ENCODE data around the gene DGKB. TPM values are rescaled to one million over a fixed set of nuclear protein-coding genes. Genes with fewer than 3 reads are reported as not detected.

Gene DGKB
- total and polyA plus RNA-seq, 9 donors: under 0.01 to 1.3 (median 0.28) TPM; not detected in 2

DNA sequence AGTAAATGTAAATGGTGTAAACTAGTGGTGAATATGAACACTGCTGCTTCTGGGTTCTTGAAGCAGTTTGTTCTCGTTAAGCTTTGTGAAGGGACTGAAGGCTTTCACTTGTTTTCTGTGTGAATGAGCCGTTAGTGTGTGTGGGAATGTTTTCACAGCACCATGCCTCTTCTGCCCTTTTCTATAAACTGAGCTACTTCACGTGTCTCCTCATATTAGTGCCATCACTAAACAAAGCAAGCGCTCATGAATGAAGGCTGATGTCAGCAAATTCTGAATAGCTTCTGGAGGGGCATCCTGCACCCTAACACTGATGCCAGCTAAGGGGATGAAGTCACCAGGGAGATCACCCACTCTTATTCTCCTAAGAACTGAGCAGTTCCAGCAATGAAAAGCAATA, 707.5 kb downstream of the DGKB start:
- H3K27me3 ChIP-seq: no peaks in the 10 kb centered on the region
- TF ChIP-seq EP300 (IDR thresholded peaks at IDR 0.05) (no peak), POLR2A (IDR thresholded peaks at IDR 0.05) (no peak)
- TF ChIP-seq, protein P1, sequence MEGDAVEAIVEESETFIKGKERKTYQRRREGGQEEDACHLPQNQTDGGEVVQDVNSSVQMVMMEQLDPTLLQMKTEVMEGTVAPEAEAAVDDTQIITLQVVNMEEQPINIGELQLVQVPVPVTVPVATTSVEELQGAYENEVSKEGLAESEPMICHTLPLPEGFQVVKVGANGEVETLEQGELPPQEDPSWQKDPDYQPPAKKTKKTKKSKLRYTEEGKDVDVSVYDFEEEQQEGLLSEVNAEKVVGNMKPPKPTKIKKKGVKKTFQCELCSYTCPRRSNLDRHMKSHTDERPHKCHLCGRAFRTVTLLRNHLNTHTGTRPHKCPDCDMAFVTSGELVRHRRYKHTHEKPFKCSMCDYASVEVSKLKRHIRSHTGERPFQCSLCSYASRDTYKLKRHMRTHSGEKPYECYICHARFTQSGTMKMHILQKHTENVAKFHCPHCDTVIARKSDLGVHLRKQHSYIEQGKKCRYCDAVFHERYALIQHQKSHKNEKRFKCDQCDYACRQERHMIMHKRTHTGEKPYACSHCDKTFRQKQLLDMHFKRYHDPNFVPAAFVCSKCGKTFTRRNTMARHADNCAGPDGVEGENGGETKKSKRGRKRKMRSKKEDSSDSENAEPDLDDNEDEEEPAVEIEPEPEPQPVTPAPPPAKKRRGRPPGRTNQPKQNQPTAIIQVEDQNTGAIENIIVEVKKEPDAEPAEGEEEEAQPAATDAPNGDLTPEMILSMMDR (IDR thresholded peaks at IDR 0.05): no peak
- H3K27ac ChIP-seq: no peak overlapping the region
- intact Hi-C loops (cut with DNase I): no loop called here
- no peak overlapping the region for H3K4me3 ChIP-seq
- DNase-seq: no peak
- WGBS, 3 donors: 74 to 88% (median 75%) methylated on average over 4 of the region's 4 CpGs
- no peaks in the 10 kb centered on the region for H3K36me3 ChIP-seq
- H3K9me3 ChIP-seq: no peaks in the 10 kb centered on the region
- H3K4me1 ChIP-seq (ENCODE audit: insufficient read depth): no peaks in the 10 kb centered on the region

DNA sequence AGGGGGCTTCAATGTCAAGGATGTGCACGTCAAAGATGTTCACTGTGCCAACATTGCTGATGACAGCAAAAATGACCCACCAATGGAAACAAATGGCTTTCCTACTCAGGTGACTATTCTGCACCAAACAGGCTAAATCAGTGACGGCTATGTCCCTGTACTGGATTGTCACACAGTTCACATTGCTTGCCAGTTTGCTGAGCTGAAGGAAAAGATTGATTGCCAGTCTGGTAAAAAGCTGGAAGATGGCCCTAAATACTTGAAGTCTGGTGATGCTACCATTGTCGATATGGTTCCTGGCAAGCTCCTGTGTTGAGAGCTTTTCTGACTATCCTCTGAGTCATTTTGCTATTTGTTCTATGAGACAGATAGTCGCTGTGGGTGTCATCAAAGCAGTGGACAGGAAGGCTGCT, 710.9 kb downstream of the DGKB start:
- WGBS, 3 donors: 88 to 93% (median 90%) methylated on average over 4 of the region's 4 CpGs
- H3K36me3 ChIP-seq: no peaks in the 10 kb centered on the region
- H3K27me3 ChIP-seq: no peaks in the 10 kb centered on the region
- no peak overlapping the region for H3K4me3 ChIP-seq
- no peaks in the 10 kb centered on the region for H3K4me1 ChIP-seq (ENCODE audit: insufficient read depth)
- no peaks in the 10 kb centered on the region for H3K9me3 ChIP-seq
- no peak for DNase-seq
- no peak for TF ChIP-seq EP300 (IDR thresholded peaks at IDR 0.05)
- TF ChIP-seq POLR2A (IDR thresholded peaks at IDR 0.05): no peak
- no peak overlapping the region for H3K27ac ChIP-seq
- intact Hi-C loops (cut with DNase I): no loop called here

DNA sequence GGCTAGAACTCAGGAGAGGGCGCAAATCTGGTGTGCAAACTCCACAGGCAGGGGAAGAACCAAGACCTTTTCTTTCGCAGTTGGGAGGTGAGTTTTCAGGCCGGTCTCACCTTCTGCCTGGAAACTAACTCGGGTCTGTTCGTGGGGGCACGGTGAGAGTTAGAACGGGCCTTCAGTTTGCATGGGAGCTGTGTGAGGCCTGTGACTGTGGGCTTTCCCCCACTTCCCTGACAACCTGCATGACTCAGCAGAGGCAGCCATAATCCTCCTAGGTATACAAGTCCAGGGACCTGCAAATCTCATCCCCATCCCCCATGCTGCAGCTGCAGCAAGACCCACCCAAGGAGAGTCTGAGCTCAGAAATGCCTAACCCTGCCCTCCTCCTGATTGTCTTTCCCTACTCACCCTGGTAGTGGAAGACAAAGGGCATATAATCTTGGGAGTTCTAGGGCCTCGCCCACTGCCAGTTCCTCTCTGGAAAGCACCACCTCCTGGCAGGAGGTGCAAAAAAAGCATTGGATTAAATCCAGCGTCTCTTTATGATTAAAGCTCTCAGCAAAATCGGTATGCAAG, 718.2 kb downstream of the DGKB start:
- WGBS, 3 donors: 89 to 94% (median 92%) methylated on average over 10 of the region's 10 CpGs
- intact Hi-C loops (cut with DNase I): no loop called here
- no peak for TF ChIP-seq POLR2A (IDR thresholded peaks at IDR 0.05)
- TF ChIP-seq EP300 (IDR thresholded peaks at IDR 0.05): no peak
- TF ChIP-seq, protein P1 (IDR thresholded peaks at IDR 0.05): no peak
- no peaks in the 10 kb centered on the region for H3K36me3 ChIP-seq
- no peaks in the 10 kb centered on the region for H3K4me1 ChIP-seq (ENCODE audit: insufficient read depth)
- H3K27ac ChIP-seq: no peak overlapping the region
- no peaks in the 10 kb centered on the region for H3K27me3 ChIP-seq
- H3K9me3 ChIP-seq: no peaks in the 10 kb centered on the region
- no peak for DNase-seq
- H3K4me3 ChIP-seq: no peak overlapping the region

DNA sequence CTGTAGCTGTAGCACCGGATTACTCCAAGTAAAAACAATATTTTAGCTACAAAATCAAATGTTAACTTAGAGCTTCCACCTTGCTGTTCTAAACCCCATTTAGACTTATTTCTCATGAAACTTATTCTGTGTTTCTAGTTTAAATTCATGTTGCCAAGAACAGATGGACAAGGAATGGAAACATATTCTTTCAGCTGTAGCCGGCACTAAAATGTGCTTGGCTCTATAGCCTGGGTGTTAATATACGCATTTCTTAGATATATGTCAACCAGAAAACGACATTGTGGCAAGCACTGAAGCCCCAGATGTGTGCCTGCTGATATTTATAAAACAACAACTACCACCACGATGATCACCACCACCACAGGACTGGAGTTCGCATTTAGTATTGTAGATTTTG, 722.8 kb downstream of the DGKB start:
- no peak overlapping the region for H3K4me3 ChIP-seq
- no peaks in the 10 kb centered on the region for H3K27me3 ChIP-seq
- no peak for DNase-seq
- WGBS, 3 donors: 44 to 72% (median 48%) methylated on average over 6 of the region's 6 CpGs
- H3K4me1 ChIP-seq (ENCODE audit: insufficient read depth): no peaks in the 10 kb centered on the region
- no peak for TF ChIP-seq POLR2A (IDR thresholded peaks at IDR 0.05)
- TF ChIP-seq, protein P1 (IDR thresholded peaks at IDR 0.05): no peak
- no peak for TF ChIP-seq EP300 (IDR thresholded peaks at IDR 0.05)
- intact Hi-C loops (cut with DNase I): no loop called here
- H3K27ac ChIP-seq: no peak overlapping the region
- H3K36me3 ChIP-seq: no peaks in the 10 kb centered on the region
- no peaks in the 10 kb centered on the region for H3K9me3 ChIP-seq

DNA sequence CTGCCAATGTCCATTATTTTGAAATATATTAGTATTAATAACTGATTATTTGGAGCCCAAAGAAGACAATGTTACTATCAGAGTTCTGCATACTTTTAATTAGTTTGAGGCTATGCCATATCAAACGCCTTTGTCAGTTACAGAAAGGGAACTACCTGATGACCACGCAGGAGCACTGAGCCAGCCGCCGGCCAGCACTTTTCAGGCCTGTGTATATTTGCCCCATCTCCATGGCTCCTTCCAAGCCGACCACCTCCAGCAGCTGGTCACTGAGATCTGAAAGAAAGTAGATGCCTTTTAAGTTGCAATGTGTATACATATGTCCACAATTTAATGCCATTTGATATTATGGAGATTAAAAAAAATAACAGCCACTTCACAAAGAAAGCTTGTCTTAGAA, 724.7 kb downstream of the DGKB start:
- TF ChIP-seq, protein P1 (IDR thresholded peaks at IDR 0.05): no peak
- no peak for TF ChIP-seq EP300 (IDR thresholded peaks at IDR 0.05)
- no peak for TF ChIP-seq POLR2A (IDR thresholded peaks at IDR 0.05)

More for the DNA sequence above, 724.7 kb downstream of the DGKB start:
- 88 to 92% (median 89%) methylated on average over 5 of the region's 5 CpGs for WGBS, 3 donors
- Histone ChIP-seq H3K4me1 (ENCODE audit: insufficient read depth) (no peaks in the 10 kb centered on the region), H3K4me3 (no peak overlapping the region), H3K27ac (no peak overlapping the region), H3K36me3 (no peaks in the 10 kb centered on the region), H3K27me3 (no peaks in the 10 kb centered on the region), H3K9me3 (no peaks in the 10 kb centered on the region)
- intact Hi-C loops (cut with DNase I): no loop called here
- no peak for DNase-seq

Measured in ovary (tissue), 9 donors.